ENCODE data around the gene TMEM151A.

The TMEM151A gene

DNA sequence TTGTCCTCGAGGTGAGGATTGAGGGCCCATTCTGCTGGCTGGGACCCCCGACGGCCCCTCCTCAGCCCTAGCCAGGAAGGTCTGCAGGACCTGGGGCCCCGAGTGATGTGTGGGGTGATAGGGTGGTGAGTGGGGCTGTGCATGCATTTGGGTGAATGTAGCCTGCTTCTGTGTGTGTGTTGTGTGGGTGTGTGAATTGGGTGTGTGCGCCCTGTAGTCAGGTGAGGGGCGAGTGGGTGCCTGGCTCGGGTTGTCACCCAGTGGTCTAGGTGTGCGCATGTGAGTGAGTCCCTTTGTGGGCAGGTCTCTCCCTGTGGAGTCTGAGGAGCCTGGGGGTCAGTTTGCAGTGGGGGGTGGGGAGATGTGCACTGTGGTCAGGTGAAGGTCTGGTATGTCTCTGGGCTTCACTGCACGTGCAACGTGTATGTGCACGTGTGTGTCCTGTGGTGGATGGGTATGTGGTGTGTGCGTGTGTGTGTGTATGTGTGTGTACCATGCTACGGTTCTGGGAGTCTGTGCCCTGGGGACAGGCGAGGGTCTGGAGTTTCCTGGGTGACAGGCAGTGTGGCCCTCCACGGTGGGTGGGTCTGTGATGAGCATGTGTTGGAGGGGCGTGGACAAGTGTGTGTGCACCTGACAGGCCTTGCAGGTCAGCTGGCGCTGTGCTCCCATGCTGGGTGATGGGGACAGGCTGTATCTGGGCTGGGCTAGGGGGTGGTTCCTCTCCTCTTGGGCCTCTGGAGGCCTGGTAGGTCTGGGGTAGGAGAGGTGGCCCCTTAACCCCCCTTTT, 1.0 kb downstream of the TMEM151A start:
- no peak overlapping the region for H2AFZ ChIP-seq (ENCODE audit: low read length)
- H3K4me3 ChIP-seq (ENCODE audit: low read length, poor library complexity, severe bottlenecking), result no peak overlapping the region
- peaks cover 19% of the 10 kb centered on the region for H3K4me1 ChIP-seq (ENCODE audit: insufficient read depth, low read length, poor library complexity, severe bottlenecking)
- peaks cover 9% of the 10 kb centered on the region for H3K79me2 ChIP-seq (ENCODE audit: insufficient read depth, low read length)
- H3K36me3 ChIP-seq (ENCODE audit: insufficient read depth, low read length), result no peaks in the 10 kb centered on the region
- no peaks in the 10 kb centered on the region for H3K27me3 ChIP-seq (ENCODE audit: insufficient read depth, low read length, poor library complexity, severe bottlenecking)
- no peak overlapping the region for H3K4me2 ChIP-seq (ENCODE audit: low read depth, low read length, poor library complexity, severe bottlenecking)
- H4K20me1 ChIP-seq (ENCODE audit: insufficient read depth, low read length, poor library complexity, severe bottlenecking), result no peaks in the 10 kb centered on the region
- H3F3A ChIP-seq (ENCODE audit: low read depth), result no peaks in the 10 kb centered on the region
- no peak overlapping the region for H3K9ac ChIP-seq (ENCODE audit: low read depth, low read length, poor library complexity, severe bottlenecking)
- TF ChIP-seq, protein P1, sequence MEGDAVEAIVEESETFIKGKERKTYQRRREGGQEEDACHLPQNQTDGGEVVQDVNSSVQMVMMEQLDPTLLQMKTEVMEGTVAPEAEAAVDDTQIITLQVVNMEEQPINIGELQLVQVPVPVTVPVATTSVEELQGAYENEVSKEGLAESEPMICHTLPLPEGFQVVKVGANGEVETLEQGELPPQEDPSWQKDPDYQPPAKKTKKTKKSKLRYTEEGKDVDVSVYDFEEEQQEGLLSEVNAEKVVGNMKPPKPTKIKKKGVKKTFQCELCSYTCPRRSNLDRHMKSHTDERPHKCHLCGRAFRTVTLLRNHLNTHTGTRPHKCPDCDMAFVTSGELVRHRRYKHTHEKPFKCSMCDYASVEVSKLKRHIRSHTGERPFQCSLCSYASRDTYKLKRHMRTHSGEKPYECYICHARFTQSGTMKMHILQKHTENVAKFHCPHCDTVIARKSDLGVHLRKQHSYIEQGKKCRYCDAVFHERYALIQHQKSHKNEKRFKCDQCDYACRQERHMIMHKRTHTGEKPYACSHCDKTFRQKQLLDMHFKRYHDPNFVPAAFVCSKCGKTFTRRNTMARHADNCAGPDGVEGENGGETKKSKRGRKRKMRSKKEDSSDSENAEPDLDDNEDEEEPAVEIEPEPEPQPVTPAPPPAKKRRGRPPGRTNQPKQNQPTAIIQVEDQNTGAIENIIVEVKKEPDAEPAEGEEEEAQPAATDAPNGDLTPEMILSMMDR (conservative IDR thresholded peaks at IDR 0.05; ENCODE audit: low read length), result no peak
- TF ChIP-seq EZH2phosphoT487 (IDR thresholded peaks at IDR 0.05; ENCODE audit: borderline replicate concordance), result no peak
- no peaks in the 10 kb centered on the region for H3K9me2 ChIP-seq (replicated peaks; ENCODE audit: low read depth, low read length)
- H3K9me3 ChIP-seq (ENCODE audit: insufficient read depth, low read depth, low read length), result no peaks in the 10 kb centered on the region

DNA sequence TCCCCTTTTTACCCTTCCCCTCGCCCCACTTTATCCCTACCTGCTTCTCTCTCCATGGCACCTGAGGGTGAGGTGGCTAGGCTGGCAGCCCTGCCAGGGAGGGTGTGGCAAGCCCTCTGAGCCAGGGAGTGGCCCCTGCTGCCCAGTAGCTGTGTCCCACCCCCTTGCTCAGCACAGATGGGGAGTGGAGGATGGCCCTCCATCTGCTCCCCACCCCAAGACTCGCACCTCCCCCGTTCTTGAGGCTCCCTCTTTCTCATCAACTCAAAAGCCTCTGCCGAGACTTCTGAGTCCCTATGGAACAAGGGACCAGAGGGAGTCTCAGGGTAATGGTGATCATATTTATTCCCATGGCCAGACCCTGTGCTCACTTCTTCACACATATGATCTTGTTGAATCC, 1.7 kb downstream of the TMEM151A start:
- H3K9me3 ChIP-seq (ENCODE audit: insufficient read depth, low read depth, low read length), result no peaks in the 10 kb centered on the region
- no peak for TF ChIP-seq EZH2phosphoT487 (IDR thresholded peaks at IDR 0.05; ENCODE audit: borderline replicate concordance)
- TF ChIP-seq, protein P1 (conservative IDR thresholded peaks at IDR 0.05; ENCODE audit: low read length), result no peak
- peaks cover 12% of the 10 kb centered on the region for H3K4me1 ChIP-seq (ENCODE audit: insufficient read depth, low read length, poor library complexity, severe bottlenecking)
- no peaks in the 10 kb centered on the region for H3F3A ChIP-seq (ENCODE audit: low read depth)
- H2AFZ ChIP-seq (ENCODE audit: low read length), result no peak overlapping the region
- no peak overlapping the region for H3K4me2 ChIP-seq (ENCODE audit: low read depth, low read length, poor library complexity, severe bottlenecking)
- no peak overlapping the region for H3K4me3 ChIP-seq (ENCODE audit: low read length, poor library complexity, severe bottlenecking)
- no peaks in the 10 kb centered on the region for H3K27me3 ChIP-seq (ENCODE audit: insufficient read depth, low read length, poor library complexity, severe bottlenecking)
- H4K20me1 ChIP-seq (ENCODE audit: insufficient read depth, low read length, poor library complexity, severe bottlenecking), result no peaks in the 10 kb centered on the region
- H3K9ac ChIP-seq (ENCODE audit: low read depth, low read length, poor library complexity, severe bottlenecking), result no peak overlapping the region
- peaks cover 3% of the 10 kb centered on the region for H3K79me2 ChIP-seq (ENCODE audit: insufficient read depth, low read length)
- H3K9me2 ChIP-seq (replicated peaks; ENCODE audit: low read depth, low read length), result no peaks in the 10 kb centered on the region
- no peaks in the 10 kb centered on the region for H3K36me3 ChIP-seq (ENCODE audit: insufficient read depth, low read length)

DNA sequence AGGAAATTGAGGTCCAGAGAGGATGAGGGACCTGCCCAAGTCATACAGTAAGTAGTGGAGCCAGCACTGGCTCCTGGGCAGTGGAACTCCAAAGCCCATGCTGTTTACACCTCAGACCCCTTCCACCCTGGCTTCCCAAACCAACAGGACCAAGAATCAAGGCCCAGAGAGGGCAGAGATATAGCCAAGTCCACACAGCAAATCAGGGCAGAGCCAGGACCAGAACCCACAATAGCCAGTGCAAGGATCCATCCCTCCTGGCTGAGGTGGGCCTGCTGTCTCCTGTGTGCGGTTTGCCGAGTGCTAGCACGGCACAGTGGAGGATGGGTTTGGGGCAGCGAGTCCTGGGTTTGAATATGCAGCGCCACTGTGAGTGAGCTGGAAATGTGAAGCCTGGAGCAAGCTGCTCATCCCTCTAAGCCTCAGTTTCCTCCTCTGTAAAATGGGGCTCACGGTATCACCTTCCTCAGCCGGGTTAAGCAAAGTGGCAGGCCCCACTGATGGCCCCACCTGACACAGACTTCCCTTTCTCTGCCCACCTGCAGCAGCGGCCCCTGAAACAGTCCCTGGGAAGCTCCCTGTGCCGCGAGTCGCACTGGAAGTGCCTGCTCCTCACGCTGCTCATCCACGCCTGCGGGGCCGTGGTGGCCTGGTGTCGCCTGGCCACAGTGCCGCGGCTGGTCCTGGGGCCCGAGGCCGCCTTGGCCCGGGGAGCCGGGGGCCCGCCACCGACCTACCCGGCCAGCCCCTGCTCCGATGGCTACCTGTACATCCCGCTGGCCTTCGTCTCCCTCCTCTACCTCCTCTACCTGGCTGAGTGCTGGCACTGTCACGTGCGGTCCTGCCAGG, 2.3 kb downstream of the TMEM151A start:
- Histone ChIP-seq H3K27me3 (ENCODE audit: insufficient read depth, low read length, poor library complexity, severe bottlenecking) (no peaks in the 10 kb centered on the region), H3K9me3 (ENCODE audit: insufficient read depth, low read depth, low read length) (no peaks in the 10 kb centered on the region)

More for the DNA sequence above, 2.3 kb downstream of the TMEM151A start:
- H3F3A ChIP-seq (ENCODE audit: low read depth), result no peaks in the 10 kb centered on the region
- H4K20me1 ChIP-seq (ENCODE audit: insufficient read depth, low read length, poor library complexity, severe bottlenecking), result no peaks in the 10 kb centered on the region
- no peaks in the 10 kb centered on the region for H3K36me3 ChIP-seq (ENCODE audit: insufficient read depth, low read length)
- no peak overlapping the region for H3K4me3 ChIP-seq (ENCODE audit: low read length, poor library complexity, severe bottlenecking)
- H2AFZ ChIP-seq (ENCODE audit: low read length), result no peak overlapping the region
- H3K4me1 ChIP-seq (ENCODE audit: insufficient read depth, low read length, poor library complexity, severe bottlenecking), result peaks cover 11% of the 10 kb centered on the region
- TF ChIP-seq EZH2phosphoT487 (IDR thresholded peaks at IDR 0.05; ENCODE audit: borderline replicate concordance), result no peak
- TF ChIP-seq, protein P1 (conservative IDR thresholded peaks at IDR 0.05; ENCODE audit: low read length), result no peak
- H3K4me2 ChIP-seq (ENCODE audit: low read depth, low read length, poor library complexity, severe bottlenecking), result no peak overlapping the region
- no peaks in the 10 kb centered on the region for H3K9me2 ChIP-seq (replicated peaks; ENCODE audit: low read depth, low read length)
- H3K9ac ChIP-seq (ENCODE audit: low read depth, low read length, poor library complexity, severe bottlenecking), result no peak overlapping the region
- no peaks in the 10 kb centered on the region for H3K79me2 ChIP-seq (ENCODE audit: insufficient read depth, low read length)
